ENCODE results near the gene CPEB4.

The CPEB4 gene

DNA sequence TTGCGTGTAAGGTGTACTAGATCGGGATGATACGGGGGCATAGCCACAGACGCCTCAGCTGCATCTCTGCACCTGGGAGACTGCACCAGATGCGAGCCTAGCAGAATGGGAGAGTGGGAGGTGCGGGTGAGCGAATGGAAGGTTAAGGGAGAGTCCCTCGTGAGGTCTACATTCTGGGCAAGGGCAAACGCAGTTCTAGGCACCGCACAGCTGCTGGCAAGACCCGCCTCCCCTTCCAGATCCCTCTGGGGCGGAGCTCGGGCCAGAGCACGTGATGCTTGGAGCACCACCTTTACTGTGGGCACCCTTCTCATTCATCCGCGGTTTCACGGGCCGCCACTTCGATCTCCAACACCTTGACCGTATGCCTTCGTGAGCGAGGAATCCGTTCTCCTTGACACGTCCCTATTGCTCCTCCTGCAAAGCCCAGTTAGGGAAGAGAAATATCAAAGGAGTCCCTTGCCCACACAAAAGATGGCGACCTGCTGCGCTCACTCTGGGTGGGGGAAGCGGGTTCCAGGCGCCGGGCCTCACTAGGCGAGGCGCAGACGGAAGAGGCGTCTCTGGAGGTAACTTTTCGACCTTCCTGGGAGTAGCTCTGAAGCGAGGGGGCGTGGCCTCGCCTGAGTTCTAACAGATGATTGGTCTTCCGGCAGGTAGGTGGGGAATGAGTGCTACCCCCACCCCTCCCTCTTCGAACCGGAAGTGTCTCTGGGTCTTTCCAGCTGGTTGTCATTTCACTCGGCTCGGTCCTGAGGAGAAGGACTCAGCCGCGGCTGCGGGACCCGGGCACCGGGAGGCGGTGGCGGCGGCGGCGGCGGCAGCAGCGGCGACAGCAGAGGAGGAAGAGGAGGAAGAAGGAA, at the start of gene CPEB4:
CPEB4 (plus strand) TSS at position 740 of the 863 bp plus-strand sequence. CDS start 1,385 bp downstream, outside the sequence.
- TF ChIP-seq ZNF274 (IDR thresholded peaks at IDR 0.05; ENCODE audit: low read depth, low read length), result no peak

DNA sequence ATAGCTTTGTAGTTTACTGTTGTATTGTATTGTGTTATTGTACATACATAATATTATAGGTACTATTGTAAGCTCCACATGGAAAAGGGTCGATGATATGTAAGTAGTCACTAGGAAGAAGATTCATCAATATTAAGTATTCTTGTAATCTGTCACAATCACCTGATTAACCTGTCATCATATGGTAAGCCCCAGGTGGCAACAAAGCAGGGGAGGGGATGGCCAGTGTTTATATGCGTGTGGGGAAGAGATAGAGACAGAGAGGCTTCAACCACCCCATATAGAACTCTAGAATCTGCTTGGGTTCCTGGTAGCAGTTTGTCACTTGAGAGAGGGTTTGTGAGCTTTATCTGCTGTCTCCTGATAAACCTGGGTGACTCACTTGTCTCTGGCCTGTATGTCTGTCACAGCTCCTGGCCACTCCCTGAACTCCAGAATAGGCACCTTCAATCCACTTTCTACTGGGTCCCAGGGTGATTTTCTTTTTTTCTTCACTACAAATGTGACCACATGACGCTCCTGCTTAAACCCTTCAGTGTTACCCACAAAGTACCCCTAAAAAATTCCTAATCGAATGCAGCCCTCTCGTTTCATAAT, 48.9 kb upstream of the CPEB4 start:
- H3K4me3 ChIP-seq (ENCODE audit: low read length), result no peak overlapping the region
- no peak for TF ChIP-seq ZNF274 (IDR thresholded peaks at IDR 0.05; ENCODE audit: low read depth, low read length)

More for the DNA sequence above, at the start of gene CPEB4:
- H3K4me3 ChIP-seq (ENCODE audit: low read length), result peak within 1 kb of the TSS; percentile 86

GRCh38 chr5:173840111-173840983, 47.8 kb upstream of the CPEB4 start:
- TF ChIP-seq ZNF274 (IDR thresholded peaks at IDR 0.05; ENCODE audit: low read depth, low read length), result no peak
- H3K4me3 ChIP-seq (ENCODE audit: low read length), result no peak overlapping the region

DNA sequence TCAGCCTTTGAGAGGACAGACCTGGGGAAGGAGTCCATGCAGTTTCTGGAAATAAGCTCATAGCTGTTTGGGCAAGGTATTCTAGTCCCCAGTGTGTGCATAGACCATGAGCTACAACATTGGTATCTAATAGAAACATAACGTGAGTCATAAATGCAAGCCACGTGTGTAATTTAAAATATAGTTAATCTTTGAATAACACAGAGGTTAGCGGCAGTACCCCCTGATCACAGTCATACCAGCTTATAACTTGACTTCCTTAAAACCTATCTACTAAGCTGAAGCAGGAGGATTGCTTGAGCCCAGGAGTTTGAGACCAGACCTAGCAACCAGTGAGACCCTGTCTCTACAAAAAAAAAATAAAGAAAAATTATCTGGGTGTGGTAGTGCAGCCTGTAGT, 46.4 kb upstream of the CPEB4 start:
- no peak overlapping the region for H3K4me3 ChIP-seq (ENCODE audit: low read length)
- TF ChIP-seq ZNF274 (IDR thresholded peaks at IDR 0.05; ENCODE audit: low read depth, low read length), result no peak

DNA sequence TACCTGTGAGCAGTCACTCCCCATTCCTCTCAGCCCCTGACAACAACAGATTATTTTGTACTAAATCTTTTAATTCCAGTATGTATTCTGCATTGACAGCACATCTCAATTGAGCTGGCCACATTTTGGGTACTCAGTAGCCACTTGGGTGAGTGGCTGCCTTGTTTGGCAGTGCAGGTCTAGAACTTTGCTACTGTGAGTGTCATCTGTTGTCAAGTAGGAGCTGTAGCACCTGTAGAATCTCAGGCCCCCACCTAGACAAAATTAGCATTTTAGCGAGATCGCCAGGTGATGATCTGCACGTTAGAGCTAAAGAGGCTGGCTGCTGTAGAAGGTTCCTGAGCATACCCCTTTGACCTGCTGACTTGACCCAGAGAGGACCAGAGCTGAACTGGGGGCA, 44.4 kb upstream of the CPEB4 start:
- no peak for TF ChIP-seq ZNF274 (IDR thresholded peaks at IDR 0.05; ENCODE audit: low read depth, low read length)
- H3K4me3 ChIP-seq (ENCODE audit: low read length), result no peak overlapping the region

- no peak overlapping the region for H3K4me3 ChIP-seq (ENCODE audit: low read length)
- TF ChIP-seq ZNF274 (IDR thresholded peaks at IDR 0.05; ENCODE audit: low read depth, low read length), result no peak
Observed at GRCh38 chr5:173845321-173845720, 42.8 kb upstream of the CPEB4 start.

GRCh38 chr5:173846929-173847501, 41.1 kb upstream of the CPEB4 start:
- no peak overlapping the region for H3K4me3 ChIP-seq (ENCODE audit: low read length)
- no peak for TF ChIP-seq ZNF274 (IDR thresholded peaks at IDR 0.05; ENCODE audit: low read depth, low read length)

- no peak for TF ChIP-seq ZNF274 (IDR thresholded peaks at IDR 0.05; ENCODE audit: low read depth, low read length)
- no peak overlapping the region for H3K4me3 ChIP-seq (ENCODE audit: low read length)
Observed at GRCh38 chr5:173848986-173849596, 39.1 kb upstream of the CPEB4 start.

DNA sequence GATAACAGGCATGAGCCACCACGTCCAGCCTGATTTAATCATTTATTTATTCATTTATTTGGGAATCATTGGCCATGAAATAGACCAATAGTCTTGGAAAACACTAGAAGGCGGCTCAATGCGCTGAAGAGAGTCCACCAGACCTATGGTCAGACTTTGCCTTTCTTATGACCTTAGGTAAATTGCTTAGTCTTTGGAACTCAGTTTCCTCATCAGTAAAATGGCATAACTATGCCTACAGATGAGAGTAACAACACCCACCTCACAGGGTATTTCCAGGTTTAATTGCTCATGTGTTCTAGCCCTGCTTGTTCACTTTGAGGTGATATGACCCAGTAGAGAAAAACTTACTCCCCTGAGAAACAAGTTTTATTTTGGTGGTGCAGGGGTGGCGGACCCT, 38.2 kb upstream of the CPEB4 start:
- H3K4me3 ChIP-seq (ENCODE audit: low read length), result no peak overlapping the region
- TF ChIP-seq ZNF274 (IDR thresholded peaks at IDR 0.05; ENCODE audit: low read depth, low read length), result no peak

- TF ChIP-seq ZNF274 (IDR thresholded peaks at IDR 0.05; ENCODE audit: low read depth, low read length), result no peak
Observed at GRCh38 chr5:173850659-173851058, 37.5 kb upstream of the CPEB4 start.

DNA sequence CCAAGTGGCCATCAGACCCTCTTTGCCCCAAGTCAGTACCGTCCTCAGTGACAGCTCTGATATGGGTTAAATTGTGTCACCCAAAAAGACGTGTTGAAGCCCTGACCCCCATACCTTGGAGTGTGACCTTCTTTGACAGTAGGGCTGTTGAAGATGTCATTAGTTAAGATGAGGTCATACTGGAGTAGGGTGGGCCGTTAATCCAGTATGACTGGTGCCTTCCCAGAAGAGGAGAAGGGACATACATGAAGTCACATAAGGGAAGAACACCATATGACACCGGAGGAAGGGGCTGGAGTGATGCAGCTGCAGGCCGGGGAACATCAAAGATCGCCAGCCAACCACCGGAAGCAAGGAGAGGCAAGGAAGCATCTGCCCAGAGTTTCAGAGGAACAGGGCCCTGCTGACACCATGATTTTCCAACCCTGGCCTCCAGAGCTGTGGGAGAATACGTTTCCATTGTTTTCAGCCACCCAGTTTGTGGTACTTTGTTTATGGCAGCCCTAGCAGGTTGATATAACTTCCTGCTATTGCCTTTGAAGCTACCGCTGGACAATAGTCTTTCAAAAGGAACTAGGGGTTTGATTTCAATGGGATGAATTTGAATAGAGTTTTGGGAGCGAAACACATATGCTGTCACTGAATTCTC, 36.4 kb upstream of the CPEB4 start:
- no peak overlapping the region for H3K4me3 ChIP-seq (ENCODE audit: low read length)
- no peak for TF ChIP-seq ZNF274 (IDR thresholded peaks at IDR 0.05; ENCODE audit: low read depth, low read length)

More at GRCh38 chr5:173850659-173851058, 37.5 kb upstream of the CPEB4 start:
- H3K4me3 ChIP-seq (ENCODE audit: low read length), result no peak overlapping the region

DNA sequence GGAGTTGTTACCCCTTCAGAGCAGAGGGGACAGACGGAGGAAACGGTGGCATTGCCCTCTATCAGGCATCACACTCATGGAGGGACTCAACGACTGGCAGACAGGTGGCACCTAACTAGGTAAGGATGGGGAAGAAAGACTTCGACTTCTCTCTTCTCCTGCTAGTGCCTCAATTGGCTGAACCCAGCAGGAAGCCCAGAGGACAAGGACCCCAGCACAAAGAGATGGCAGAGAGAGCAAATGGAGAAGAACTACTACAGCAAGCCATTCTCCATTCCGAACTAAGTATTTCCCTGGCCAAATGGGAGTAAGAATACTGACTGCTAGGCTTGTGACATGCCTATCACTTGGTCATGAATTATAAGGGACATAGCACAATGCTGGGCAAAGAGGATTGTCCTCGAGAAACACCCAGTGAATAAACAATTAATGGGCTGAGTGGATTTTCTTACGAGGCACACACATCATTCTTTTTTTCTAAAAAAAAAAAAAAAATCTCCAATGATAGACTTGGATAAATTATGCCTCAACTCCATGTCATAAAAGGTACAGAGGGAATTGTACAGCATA, 35.3 kb upstream of the CPEB4 start:
- no peak for TF ChIP-seq ZNF274 (IDR thresholded peaks at IDR 0.05; ENCODE audit: low read depth, low read length)
- no peak overlapping the region for H3K4me3 ChIP-seq (ENCODE audit: low read length)

Measured in GM08714 (cell line).